Measurements from ENCODE around the gene NIF3L1. TPM values are rescaled to one million over a fixed set of nuclear protein-coding genes. Genes with fewer than 3 reads are reported as not detected.

Gene NIF3L1
- total and polyA plus RNA-seq, 2 of the 8 experiments (the other 6 are each of a cell fraction or from before 2014, with no cell fraction given) = 63.4 to 126 TPM

DNA sequence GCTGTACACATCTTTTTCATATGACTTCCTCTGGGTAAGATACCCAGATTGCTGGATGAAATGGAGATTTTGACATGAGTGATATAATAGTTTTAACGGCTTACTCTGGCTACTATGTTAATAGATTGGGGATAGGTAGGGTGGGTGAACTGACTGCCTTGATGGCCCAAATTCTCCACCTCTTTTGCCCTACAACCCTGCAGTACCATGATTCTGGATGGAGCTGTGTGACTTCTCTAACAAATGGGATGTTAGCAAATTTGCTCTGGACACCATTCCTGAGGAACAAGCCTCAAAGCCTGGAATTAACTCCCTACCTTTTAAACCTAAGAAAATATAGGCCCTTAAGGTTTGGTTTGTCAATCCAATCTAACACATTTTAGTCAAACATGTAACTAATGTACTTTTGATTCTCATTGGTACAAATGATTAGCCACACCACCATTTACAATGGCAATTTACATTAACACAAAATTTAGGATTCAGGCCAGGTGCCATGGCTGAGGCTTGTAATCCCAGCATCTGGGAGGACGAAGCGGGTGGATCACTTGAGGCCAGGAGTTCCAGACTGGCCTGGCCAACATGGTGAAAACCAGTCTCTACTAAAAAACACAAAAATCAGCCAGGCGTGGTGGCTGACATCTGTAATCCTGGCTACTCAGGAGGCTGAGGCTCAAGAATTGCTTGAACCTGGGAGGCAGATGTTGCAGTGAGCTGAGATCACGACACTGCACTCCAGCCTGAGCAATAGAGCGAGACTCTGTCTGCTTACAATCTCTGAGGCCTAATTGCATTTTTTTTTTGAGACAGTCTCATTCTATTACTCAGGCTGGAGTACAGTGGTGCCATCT, 37.5 kb upstream of the NIF3L1 start (continued):
- TF ChIP-seq SIX5 (IDR thresholded peaks at IDR 0.05; ENCODE audit: low read depth, low read length) (no peak), BACH1 (IDR thresholded peaks at IDR 0.05; ENCODE audit: low read length) (no peak), RXRA (IDR thresholded peaks at IDR 0.05; ENCODE audit: insufficient read depth, low read depth, low read length) (no peak), CHD2 (IDR thresholded peaks at IDR 0.05; ENCODE audit: low read length) (no peak), CHD7 (IDR thresholded peaks at IDR 0.05; ENCODE audit: insufficient replicate concordance, low read length) (no peak), NRF1 (IDR thresholded peaks at IDR 0.05; ENCODE audit: low read depth, low read length) (no peak), SP1 (IDR thresholded peaks at IDR 0.05; ENCODE audit: low read depth, low read length) (no peak), EP300 (IDR thresholded peaks at IDR 0.05; ENCODE audit: borderline replicate concordance in 1 of 2, low read depth in 2 of 2, low read length in 2 of 2) (no peak), SUZ12 (IDR thresholded peaks at IDR 0.05; ENCODE audit: low read length) (no peak), CHD1 (IDR thresholded peaks at IDR 0.05; ENCODE audit: low read depth, low read length) (no peak), CREB1 (IDR thresholded peaks at IDR 0.05) (no peak)
